Peyer's patch (tissue), 4 donors: ENCODE data around the gene TOMM7. TPM values are rescaled to one million over a fixed set of nuclear protein-coding genes. Genes with fewer than 3 reads are reported as not detected.

ENCODE experiments used
- DNase-seq, 3 donors: peaks; one replicate each; pipeline ENCODE4 v3.0.0-alpha.2; 2017 to 2019
- H3K27ac ChIP-seq, 4 donors: fragments of 200-600 bp; sonication (generic); one replicate each; pipeline ENCODE4 v1.5.1; 2016 to 2019
- H3K27me3 ChIP-seq, 2 donors: fragments of 200-600 bp; sonication (generic); one replicate each; pipeline ENCODE4 v1.5.1; 2019
- H3K36me3 ChIP-seq, 3 donors: fragments of 200-600 bp; sonication (generic); one replicate each; pipeline ENCODE4 v1.5.1; 2016 to 2019
- H3K4me1 ChIP-seq, 4 donors: fragments of 200-600 bp; sonication (generic); one replicate each; pipeline ENCODE4 v1.5.1; 2016 to 2019
- H3K4me3 ChIP-seq, 4 donors: fragments of 200-600 bp; sonication (generic); 1 replicate in 3 of 4; 2 replicates in 1 of 4; pipeline ENCODE4 v1.5.1; 2016 to 2019; ENCODE audit warnings: mild to moderate bottlenecking in 1 of 4
- H3K9me3 ChIP-seq, 4 donors: fragments of 200-600 bp; sonication (generic); one replicate each; pipeline ENCODE4 v1.5.1; 2016 to 2019; ENCODE audit warnings: mild to moderate bottlenecking in 1 of 4
- POLR2A ChIP-seq, 2 donors: fragments of 450-650 bp; IDR thresholded peaks; one replicate each; pipeline ENCODE4 v1.5.1; 2017; ENCODE audit warnings: antibody characterized with exemption in 2 of 2, mild to moderate bottlenecking in 2 of 2, moderate library complexity in 2 of 2
- total RNA-seq, 4 donors: library from RNA; depleted of rRNA; stranded (reverse); fragments of >200 nt; gene quantifications; one replicate each; pipeline ENCODE4 v1.1.0, GENCODE V29; 2016
- TF ChIP-seq, protein P1 (sequence below), 6 experiments: fragments of 450-650 bp in 4 of 6; fragments of 200-600 bp in 2 of 6; sonication (generic) in 1 of 6; IDR thresholded peaks; one replicate each; pipeline ENCODE4 v1.5.1; 2017 to 2019; ENCODE audit warnings: antibody characterized with exemption in 6 of 6, mild to moderate bottlenecking in 3 of 6, moderate library complexity in 1 of 6

TOMM7 gene
- total RNA-seq, 4 donors from 2014 or later: 78.6 to 89.8 (median 82.8) TPM

DNA sequence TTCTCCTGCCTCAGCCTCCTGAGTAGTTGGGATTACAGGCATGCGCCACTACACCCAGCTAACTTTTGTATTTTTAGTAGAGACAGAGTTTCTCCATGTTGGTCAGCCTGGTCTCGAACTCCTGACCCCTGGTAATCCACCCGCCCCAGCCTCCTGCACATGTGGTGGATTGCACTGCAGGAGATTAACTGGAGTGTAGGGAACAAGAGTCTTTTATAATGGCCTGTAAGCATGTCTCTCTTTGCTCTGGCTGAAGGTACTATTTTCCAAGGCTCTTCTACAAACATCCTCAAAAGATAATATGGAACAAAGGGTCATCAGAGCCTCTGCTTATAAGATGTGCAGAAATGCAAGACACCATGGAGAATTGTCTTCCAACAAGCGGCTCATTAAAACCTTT is 3.2 kb downstream of the TOMM7 start:
- DNase-seq: no peak
- peaks cover 0 to 12% (median 4%) of the 10 kb centered on the region in 4 donors for H3K4me1 ChIP-seq
- no peaks in the 10 kb centered on the region for H3K9me3 ChIP-seq
- TF ChIP-seq, protein P1, sequence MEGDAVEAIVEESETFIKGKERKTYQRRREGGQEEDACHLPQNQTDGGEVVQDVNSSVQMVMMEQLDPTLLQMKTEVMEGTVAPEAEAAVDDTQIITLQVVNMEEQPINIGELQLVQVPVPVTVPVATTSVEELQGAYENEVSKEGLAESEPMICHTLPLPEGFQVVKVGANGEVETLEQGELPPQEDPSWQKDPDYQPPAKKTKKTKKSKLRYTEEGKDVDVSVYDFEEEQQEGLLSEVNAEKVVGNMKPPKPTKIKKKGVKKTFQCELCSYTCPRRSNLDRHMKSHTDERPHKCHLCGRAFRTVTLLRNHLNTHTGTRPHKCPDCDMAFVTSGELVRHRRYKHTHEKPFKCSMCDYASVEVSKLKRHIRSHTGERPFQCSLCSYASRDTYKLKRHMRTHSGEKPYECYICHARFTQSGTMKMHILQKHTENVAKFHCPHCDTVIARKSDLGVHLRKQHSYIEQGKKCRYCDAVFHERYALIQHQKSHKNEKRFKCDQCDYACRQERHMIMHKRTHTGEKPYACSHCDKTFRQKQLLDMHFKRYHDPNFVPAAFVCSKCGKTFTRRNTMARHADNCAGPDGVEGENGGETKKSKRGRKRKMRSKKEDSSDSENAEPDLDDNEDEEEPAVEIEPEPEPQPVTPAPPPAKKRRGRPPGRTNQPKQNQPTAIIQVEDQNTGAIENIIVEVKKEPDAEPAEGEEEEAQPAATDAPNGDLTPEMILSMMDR (IDR thresholded peaks at IDR 0.05): no peak
- no peak for TF ChIP-seq POLR2A (IDR thresholded peaks at IDR 0.05)
- H3K4me3 ChIP-seq: no peak overlapping the region
- peaks cover 0 to 28% (median 0%) of the 10 kb centered on the region in 3 donors for H3K36me3 ChIP-seq
- no peak overlapping the region for H3K27ac ChIP-seq
- H3K27me3 ChIP-seq: no peaks in the 10 kb centered on the region

DNA sequence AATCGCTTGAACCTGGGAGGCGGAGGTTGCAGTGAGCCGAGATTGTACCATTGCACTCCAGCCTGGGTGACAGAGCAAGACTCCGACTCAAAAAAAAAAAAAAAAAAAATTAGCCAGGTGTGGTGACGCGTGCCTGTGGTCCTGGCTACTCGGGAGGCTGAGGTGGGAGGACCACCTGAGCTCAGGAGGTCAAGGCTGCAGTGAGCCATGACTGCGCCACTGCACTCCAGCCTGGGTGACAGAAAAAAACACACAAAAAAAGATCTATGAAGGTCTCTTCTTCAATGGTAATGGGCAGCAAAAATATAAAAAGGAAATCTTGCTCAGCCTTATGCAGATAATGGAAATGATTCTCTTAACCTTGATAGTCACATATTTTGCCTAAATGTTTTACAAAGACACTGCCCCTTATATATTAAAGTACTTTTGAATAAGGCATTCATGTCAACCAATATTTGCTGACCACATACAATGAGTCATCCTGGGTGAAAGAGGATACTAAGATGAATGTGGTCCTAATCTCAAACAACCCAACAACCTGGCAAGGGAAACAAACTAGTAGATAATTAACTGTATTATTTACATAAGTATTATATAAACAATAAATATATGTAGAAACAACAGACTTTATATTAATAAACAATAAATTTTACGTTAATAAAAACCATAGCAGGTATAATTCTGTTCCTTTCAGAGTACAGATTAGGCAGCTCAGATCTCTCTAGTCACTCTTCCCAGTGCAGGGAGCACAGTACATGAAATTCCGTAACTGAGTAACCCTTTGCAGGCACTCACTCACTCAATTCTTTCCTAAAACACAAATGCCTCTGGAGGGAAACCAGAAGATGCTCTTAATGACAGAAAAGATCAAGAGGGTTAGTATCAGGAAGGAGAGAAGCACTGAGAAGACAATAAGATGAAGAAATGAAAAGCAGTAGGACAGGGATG is 8.1 kb downstream of the TOMM7 start:
- Histone ChIP-seq H3K4me3 (no peak overlapping the region), H3K36me3 (peaks cover 0 to 55% (median 0%) of the 10 kb centered on the region in 3 donors), H3K27me3 (no peaks in the 10 kb centered on the region), H3K4me1 (no peaks in the 10 kb centered on the region), H3K9me3 (no peaks in the 10 kb centered on the region), H3K27ac (no peak overlapping the region)
- no peak for DNase-seq
- no peak for TF ChIP-seq POLR2A (IDR thresholded peaks at IDR 0.05)
- TF ChIP-seq, protein P1 (IDR thresholded peaks at IDR 0.05): no peak

DNA sequence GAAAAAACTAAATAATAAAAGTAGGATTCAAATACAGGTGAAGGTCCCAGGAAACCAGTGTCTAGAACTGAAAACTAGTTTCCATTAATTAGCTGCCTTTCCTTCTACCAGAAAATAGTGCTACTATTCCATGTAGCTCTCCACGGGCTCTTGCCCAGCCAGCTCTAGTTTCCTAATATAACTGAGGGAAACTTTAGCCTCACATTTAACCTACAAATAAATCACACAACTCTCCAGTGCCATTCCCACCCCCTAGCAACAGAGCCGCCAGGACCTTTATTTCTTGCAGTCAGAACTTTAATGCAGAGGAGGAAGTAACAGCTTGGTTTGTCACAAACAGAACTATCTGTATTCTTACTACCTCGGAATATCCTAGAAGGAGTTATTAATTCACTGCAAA is 10.3 kb downstream of the TOMM7 start:
- no peak for TF ChIP-seq POLR2A (IDR thresholded peaks at IDR 0.05)
- TF ChIP-seq, protein P1 (IDR thresholded peaks at IDR 0.05): no peak
- no peak overlapping the region for H3K27ac ChIP-seq
- DNase-seq: no peak
- H3K36me3 ChIP-seq: peaks cover 0 to 53% (median 0%) of the 10 kb centered on the region in 3 donors
- no peaks in the 10 kb centered on the region for H3K4me1 ChIP-seq
- no peak overlapping the region for H3K4me3 ChIP-seq
- no peaks in the 10 kb centered on the region for H3K9me3 ChIP-seq
- no peaks in the 10 kb centered on the region for H3K27me3 ChIP-seq

DNA sequence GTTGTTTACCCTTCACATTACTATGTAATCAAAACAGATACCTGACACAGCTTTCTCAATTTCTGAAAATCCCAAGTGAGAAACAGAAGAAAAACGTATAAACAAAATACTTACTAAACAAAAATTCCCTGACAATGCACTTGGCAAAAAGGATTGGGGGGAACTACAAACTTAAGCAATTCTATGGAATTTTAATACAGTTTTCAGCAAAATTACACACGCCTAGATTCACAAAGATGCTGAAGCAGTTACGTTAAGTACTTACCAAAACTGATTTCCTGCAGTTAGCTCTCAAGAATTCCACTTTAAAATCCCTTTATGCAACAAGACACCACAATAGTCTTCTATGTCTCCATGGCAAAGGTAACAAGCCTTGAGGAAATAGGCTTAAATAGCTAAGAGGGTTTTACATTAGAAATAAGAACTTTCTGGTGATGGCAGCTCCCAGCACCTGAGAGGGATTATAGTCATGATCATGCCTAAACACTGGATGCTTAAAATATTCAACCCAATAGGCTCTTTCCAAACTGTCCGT is 10.8 kb downstream of the TOMM7 start:
- H3K36me3 ChIP-seq: peaks cover 0 to 47% (median 0%) of the 10 kb centered on the region in 3 donors
- H3K4me3 ChIP-seq: no peak overlapping the region
- H3K27me3 ChIP-seq: no peaks in the 10 kb centered on the region
- no peaks in the 10 kb centered on the region for H3K9me3 ChIP-seq
- no peak for DNase-seq
- no peaks in the 10 kb centered on the region for H3K4me1 ChIP-seq
- TF ChIP-seq, protein P1 (IDR thresholded peaks at IDR 0.05): no peak
- no peak for TF ChIP-seq POLR2A (IDR thresholded peaks at IDR 0.05)
- no peak overlapping the region for H3K27ac ChIP-seq

DNA sequence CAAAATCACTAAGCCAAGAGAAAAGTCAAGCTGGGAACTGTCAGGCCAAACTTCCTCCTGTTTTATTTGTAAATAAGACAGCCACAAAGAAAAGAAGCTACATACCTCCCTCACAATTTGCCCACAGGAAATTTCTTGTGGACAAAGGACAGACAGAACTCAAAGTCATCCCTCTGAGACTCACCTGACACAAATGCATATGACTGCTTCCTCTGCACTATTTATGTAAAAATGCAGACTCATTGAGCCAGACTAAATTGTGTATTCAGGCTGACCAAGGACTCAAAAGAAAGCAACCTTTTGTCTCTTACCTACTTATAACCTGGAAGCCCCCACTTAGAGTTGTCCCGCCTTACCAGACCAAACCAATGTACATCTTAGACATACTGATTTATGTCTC is 11.8 kb downstream of the TOMM7 start:
- H3K4me3 ChIP-seq: no peak overlapping the region
- H3K36me3 ChIP-seq: peaks cover 0 to 40% (median 0%) of the 10 kb centered on the region in 3 donors
- no peak for TF ChIP-seq POLR2A (IDR thresholded peaks at IDR 0.05)
- TF ChIP-seq, protein P1 (IDR thresholded peaks at IDR 0.05): no peak
- no peaks in the 10 kb centered on the region for H3K4me1 ChIP-seq
- H3K9me3 ChIP-seq: no peaks in the 10 kb centered on the region
- H3K27ac ChIP-seq: no peak overlapping the region
- no peak for DNase-seq
- no peaks in the 10 kb centered on the region for H3K27me3 ChIP-seq
